PC-3 (cell line): ENCODE measurements around the gene GRK7.

Source experiments
- CTCF ChIP-seq: fragments of 300-600 bp; sonication (generic); conservative IDR thresholded peaks from 2 replicates; pipeline ENCODE4 v1.5.1; 2017; ENCODE audit warnings: antibody characterized with exemption, low read depth, mild to moderate bottlenecking, low read length
- EZH2 ChIP-seq: fragments of 300-600 bp; sonication (generic); IDR thresholded peaks from one replicate; pipeline ENCODE4 v1.6.1; 2017; ENCODE audit warnings: antibody characterized with exemption, mild to moderate bottlenecking, low read length; ENCODE audit not compliant: unreplicated experiment

GRCh38 chr3:141792495-141792894 lies 29.3 kb downstream of the GRK7 start:
- TF ChIP-seq CTCF (no peak), EZH2 (no peak)
